Medulla oblongata (tissue), 1 donor: ENCODE data around the gene SLC24A3.
A peak's percentile ranks its signal among the peaks of the same experiment; 100 is the strongest.

Source experiments
- DNase-seq: peaks from one replicate; pipeline ENCODE4 v3.0.0-alpha.2; 2015; ENCODE audit errors: extremely low spot score

Gene SLC24A3

DNA sequence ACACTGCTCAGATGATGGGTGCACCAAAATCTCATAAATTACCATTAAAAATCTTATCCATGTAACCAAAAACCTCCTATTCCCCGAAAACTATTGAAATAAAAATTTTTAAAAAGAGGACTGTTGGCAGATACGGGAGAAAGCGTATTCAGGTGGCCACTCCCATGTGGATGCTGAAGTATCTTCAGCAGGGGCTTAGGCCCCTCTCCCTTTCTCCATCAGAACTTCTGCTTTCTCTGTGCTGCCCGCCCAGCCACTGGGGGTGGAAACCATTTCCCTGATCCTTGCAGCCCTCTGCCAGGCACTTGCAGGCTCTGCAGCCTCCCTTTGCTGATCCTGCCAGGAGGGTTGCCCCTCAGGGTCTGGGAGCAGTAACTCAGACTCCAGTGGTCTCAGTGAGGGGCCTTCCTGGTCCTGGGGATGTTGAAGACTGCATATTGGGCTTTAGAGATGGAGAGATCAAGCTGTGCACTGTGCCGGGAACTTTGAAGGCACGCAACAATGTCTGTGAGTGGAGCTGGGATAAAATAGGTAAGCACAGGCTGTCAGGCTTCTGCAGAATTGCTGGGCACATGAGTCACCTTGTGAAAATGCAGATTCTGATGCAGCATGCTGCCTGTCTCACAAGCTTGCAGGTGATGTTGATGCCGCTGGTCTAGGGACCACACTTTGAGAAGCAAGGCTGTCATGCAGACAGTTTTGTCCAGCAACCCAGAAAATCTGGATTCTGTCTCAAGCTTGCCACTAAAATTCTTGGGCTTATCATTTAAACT, 59.6 kb downstream of the SLC24A3 start:
- DNase-seq: no peak

DNA sequence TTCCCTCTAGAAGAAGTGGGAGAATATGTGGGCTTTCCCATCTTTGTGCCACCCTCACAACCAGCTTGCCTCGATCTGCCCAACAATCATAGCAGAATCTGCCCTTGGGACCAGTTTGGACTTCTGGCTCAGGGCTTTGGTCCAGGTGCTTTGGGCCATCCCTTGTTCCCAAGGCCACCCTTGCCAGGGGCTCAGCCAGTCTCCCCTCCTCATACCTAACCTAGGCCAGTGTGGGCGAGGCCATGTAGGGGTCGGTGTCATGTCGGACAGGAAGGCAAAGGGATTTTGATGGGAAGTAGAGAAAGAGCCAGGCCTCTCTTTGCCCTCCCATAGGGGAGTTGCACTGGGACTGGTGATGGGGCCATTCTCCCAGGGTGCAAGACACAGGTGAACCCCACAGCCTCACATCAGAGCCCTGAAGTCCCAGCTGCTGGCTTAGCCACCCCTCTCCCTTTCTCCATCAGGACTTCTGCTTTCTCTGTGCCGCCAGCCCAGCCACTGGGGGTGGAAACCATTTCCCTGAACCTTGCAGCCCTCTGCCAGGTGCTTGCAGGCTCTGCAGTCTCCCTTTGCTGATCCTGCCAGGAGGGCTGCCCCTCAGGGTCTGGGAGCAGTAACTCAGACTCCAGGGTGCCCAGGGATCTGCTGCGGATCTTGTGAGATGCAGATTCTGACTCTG, 60.7 kb downstream of the SLC24A3 start:
- DNase-seq: no peak

DNA sequence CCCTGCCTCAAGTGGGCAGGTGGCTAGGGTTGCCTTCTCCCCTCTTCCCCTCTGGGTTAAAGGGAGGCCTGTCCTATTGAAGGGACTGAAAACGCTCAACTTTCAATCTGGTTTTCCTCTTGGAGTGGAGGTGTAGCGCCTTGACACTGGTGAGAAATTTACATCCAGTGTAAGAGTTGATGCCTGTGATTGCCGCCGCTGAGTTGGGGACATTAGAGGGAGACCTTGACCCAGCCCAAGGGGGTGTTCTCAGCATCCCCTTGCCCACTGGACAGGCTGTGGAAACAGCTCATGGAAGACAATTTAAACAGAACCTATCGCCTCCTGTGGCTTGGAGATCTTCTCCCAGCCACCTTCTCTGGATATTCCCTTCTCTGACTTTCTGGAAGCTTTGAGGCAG, 61.6 kb downstream of the SLC24A3 start:
- DNase-seq: no peak

DNA sequence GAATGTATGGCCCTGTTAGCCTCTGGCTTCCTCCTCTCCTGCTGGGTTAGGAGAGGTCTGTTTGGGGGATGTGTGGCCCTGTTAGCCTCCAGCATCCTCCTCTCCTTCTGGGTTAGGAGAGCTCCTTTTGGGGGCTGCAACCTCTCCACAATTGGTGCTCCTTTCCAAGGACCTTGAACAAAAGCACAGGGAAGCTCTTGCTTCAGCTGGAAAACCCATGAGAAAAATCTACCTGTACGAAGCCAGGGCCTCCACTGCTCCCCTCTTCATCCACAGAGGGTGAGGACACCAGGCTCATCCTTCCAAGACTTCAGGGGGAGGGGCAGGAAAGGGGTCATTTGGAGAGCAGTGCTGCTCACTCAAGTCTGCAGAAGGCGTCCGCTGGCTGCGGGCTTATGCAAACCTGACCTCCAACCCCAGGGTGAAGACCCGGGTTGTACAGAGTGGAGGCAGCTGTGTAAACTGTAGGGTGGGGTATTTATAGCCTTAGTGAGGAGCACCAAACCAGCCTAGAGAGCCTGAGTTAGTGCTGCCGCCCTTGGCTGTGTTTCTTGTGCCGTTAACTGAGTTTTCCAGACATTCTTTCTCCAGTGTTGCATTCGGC, 62.1 kb downstream of the SLC24A3 start:
- DNase-seq: no peak

DNA sequence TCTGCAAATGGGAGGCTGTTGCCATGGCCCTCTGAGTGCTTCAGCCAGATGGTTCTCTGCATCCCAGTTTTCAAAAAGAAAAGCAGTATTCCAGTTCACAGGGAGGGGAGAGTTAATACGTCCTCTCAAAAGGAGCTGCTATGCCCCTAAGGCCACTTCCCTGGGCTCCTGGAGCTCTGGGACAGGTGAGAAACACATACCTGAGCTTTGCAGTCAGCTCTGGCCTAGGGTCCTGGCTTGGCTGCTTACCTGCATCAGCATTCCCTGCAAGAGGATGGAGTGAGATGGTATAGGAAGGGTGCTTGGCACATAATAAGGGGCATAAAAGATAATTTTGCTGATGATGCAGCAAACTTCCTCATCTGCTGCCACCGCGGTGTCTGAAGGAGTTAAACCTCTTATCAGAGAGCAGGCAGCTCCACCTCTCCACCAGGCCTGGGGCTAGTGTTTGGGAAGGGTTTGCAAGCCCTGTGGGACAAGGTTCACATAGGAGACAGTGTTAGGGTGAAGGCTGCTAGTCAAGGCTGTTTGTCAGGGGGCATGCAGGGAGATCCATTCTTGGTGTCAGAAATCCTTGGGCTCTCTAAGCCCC, 62.7 kb downstream of the SLC24A3 start:
- DNase-seq: no peak

DNA sequence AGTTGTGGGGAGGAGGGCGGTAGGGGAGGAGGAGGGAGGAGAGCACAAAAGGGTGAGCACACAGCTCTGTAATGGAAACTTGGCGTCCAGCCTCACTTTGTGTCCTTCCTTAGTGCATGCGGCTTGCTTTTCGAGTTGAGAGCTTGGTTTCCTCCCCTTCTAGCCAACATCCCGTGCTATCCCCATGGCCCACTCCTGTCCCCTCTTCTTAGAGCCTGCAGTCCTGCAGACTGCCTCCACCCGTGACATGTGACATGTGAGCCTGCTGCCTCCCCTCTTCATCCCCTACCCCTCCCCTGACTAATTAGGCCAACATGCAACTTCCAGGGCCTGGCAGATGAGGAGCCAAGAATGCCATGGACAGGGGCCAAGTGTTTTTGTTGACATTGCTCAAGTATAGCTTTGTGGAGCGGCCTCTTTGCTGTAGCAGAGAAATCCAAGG, 63.2 kb downstream of the SLC24A3 start:
- DNase-seq: peak; percentile 68

DNA sequence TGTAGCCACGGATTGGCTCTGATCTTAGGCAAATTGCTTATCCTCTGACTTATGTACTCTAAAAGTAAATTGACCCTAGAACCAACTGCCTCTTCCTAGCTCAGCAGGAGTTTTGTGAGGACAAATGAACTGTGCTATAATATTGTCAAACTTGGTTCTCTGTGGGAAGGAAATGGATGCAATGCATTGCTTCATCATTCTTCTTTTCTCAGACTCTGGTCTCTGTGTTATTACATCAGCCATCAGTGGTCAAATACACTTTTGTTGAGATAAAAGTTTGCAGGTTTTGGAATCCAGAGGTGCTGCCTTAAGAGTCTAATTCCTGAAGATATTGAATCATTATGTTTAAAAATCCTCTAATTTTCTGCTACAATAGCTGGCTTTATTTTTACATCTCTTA, 64.9 kb downstream of the SLC24A3 start:
- no peak for DNase-seq

DNA sequence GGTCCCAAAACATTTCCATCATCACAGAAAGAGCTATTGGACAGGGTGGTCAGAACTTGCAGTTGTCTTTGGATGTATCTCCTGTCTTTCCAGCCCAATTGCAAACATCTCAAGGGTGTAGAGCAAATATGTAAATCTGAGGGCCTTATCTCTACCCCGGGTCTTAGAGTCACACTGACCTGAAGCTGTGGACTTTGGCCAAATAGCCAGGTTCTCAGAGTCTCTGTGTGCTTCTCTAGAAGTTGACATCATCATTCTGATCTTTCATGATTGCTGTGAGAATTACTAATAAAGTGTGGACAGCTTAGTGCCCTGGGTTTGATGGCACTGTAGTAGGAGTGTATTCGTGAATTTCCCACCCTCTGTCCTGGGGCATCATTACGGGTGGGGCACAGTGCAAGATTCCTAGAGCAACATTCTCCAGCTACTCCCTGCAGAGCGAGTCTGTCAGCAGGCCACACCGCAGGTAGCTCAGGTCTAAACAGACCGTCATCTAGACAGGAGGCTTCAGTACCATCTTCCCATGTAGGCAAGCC, 71.1 kb downstream of the SLC24A3 start:
- DNase-seq: no peak

DNA sequence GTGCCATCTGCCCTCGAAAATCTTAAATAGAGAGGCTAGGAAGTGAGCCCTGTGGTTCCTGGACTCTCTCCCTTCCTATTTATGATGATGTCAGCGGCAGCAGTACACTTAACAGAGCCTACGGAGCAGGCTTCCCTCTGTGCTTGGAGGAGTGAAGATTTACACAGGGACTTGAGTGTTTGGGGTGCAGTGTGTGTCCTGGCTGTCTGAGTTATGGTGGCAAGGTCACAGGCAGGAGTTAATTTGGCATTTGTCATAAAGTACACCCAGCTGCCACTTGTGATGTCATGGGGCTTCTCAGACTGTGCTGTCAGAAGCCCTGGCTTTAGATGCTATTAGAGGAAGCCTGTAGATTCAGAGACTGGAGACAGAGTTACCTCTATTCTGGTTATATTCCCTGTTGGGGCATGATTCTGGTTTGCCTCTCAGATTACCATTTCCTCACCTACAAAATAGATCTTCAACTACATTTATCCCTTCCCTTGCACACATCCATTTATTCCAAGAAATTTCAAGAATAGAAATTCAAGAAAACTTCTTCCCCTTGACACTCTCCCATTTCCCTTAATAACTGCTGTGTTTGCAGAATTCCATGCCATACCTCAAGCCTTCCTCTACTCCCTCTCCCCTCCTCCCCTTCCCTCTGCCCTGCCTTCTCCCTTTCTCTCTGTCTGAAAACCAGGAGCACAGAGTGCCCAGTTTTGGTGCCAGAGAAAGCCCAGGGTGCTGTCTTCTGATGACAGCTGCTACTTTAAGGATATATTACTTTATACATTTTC, 72.1 kb downstream of the SLC24A3 start:
- DNase-seq: no peak

DNA sequence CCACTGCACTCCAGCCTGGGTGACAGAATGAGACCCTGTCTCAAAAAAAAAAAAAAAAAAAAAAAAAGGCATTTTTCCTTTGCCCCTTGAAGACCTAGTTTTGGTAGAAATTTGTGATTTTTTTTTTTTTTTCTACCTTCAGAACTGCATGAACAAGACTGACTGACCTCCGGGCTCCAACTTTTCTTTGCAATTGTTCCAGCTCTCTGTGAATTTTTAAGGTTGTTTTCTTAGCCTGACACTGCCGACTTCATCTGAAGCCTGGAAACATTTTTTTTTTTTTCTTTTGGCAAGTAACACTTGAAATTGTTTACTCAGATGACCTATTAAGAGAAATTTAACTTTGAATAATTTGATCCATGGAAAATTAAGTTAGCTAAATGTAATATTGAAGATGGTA, 73.0 kb downstream of the SLC24A3 start:
- peak; percentile 12 for DNase-seq

DNA sequence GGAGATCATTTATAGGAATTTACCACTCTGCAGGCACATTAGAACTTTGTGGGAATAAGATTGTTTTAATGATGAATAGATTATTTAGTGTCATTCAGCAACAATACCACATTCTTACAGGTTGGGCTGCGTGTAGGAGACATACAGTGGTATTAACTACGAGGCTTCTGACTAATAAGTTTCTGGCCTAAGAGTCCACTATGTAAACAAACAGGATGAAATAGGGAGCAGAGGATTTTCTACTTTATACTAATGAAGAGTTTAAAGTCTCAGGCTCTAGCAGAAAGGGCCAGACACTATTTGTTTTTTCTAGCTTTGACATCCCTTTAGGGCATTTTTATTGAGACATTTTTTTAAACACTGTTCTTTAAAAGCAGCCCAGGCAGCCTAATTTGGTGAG, 75.6 kb downstream of the SLC24A3 start:
- DNase-seq: no peak

DNA sequence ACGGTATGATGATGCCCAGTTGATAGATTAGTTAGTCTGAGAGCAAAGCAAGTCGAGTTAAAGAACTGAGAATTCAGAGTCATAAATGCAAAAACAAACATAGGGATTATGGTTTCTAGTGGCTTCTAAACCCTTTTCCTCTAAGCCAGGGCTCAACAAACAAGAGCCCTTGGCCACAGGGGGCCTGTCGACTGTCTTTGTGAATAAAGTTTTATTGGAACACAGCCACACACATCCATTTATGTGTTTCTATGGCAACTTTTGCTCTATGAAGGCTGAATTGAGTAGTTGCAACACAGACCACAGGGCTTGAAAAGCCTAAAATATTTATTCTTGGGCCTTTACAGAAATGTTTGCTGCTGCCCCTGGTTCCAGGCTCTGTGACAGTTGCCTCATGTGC, 76.2 kb downstream of the SLC24A3 start:
- no peak for DNase-seq

DNA sequence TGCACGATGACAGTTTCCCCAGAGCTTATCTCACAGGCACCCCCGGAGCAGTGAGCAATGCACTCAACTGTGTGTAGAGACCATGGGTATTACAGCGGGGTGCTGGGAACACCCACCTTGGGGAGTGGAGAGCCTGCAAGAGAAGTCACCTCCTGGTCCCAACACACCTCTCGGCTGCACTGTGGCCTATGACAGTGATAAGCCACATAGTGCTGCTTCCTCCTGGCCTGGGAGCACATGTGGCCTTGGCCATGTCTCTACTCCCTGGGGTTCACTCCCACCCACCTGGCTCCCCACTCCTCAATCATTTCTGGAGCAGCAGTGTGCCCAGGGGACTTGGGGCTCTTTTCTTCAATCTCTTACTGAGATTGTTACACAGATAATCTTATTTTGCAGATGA, 77.0 kb downstream of the SLC24A3 start:
- no peak for DNase-seq

DNA sequence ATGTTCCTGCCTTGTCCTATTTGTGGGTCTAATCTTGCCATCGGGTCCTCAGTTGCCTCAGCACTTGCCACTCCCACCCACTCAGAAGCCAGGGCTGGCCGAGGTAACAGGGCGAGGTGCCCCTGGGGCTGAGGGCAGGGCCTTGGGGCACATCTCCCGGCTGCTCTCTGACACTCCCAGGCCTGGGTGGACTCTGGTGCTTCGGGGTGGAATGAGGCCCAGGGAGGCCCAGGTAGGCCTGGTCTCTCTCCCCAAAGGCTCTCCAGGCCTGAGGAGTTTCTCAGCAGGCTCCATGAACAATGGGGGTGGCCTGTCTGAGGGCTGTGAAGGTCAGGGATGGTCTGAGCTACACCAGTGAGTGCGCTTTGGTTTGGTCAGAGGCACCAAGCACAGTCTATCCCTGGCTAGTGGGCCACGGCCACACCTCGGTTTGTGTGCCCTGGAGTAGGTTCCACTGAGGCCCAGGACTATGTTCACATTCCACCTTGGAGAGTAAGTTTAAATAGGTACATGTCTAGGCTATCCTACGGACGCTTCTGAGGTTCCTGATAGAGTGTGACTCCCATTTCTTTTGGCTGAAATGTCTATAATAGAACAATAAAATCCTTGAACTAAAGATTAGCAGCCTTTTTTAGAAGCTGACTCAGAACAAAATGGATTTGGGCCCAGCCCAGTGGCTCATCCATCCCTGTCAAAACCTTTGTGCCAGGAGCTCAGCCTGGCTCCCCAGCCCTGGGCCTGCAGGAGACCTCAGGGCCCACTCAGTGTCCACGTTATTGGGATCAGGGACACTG, 78.8 kb downstream of the SLC24A3 start:
- no peak for DNase-seq

DNA sequence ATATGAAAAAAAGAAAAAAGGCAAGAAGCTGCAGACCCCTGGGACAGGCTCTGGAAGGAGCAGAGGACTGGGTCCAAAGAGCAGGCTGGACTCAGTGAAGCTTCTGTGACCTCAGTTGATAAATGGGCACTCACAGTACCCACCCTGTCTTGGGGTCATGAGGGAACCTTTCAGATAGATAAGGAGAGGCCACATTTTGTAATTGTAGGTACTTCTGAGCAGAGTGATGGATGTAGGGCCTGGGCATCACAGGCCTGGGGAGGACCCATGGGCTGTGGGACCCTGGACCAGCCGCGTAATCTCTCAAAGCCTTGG, 79.3 kb downstream of the SLC24A3 start:
- no peak for DNase-seq

DNA sequence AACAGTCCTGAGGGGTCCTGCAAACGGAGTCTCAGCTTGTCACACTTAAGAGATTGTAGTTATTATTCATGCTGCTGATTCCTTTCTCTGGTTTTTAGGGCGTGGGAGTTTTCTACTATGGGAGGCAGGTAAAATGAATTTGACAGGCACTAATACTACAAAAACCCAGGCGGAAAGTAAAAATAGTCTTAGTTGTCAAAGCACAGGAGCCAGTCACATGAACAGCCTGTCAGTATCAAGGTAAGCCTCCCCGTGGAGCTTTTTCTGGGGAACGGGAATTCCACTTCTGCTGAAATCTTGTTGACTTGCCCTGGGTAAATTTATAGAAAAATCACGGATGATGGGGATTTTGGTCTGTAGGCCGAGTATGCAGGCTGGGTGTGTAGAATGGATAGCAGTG, 79.8 kb downstream of the SLC24A3 start:
- DNase-seq: no peak

DNA sequence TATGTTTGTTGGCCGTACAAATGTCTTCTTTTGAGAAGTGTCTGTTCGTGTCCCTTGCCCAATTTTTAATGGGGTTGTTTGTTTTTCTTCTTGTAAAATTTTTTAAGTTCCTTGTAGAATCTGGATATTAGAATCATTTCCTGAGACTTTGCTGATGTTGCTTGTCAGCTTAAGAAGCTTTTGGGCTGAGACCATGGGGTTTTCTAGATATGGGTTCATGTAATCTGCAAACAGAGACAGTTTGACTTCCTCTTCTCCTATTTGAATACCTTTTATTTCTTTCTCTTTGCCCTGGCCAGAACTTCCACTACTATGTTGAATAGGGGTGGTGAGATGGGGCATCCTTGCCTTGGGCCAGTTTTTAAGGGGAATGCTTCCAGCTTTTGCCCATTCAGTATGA, 82.6 kb downstream of the SLC24A3 start:
- no peak for DNase-seq

DNA sequence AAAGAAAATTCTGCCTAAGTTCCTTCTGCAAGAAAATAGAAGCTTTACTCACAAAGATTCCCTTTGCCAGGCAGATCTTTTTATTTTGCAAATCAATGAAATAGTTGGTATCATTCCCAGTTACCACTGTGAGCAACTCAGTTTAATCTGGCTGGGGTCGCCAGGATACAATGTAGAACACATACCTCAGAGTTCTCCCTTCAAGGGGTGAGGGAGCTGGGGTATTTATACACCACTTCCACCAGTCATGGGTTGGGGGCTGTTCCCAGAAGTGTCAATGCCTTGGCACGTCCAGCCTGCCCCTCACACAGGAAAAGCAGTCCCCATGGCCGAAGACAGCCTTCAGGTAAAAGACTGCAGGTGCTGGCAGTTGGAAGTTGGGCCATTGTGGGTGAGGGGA, 86.2 kb downstream of the SLC24A3 start:
- no peak for DNase-seq

DNA sequence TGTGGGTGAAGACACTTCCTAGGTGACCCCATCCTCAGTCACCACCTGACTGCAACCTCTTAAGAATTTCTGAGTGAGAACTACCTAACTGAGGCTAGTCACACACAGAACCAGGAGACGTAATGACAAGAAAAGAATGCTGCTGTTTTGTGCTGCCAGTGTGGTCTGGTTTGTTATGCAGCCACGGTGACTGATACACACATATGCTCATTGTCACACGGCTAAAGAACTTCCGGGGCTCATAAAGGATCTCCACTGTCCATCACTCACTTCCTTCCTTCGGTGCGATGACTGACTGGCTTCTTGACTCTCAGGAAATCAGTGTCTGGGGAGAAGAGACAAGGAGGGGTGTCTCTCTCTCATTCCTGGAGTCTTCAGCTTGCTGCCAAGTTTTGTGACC, 88.0 kb downstream of the SLC24A3 start:
- DNase-seq: no peak

DNA sequence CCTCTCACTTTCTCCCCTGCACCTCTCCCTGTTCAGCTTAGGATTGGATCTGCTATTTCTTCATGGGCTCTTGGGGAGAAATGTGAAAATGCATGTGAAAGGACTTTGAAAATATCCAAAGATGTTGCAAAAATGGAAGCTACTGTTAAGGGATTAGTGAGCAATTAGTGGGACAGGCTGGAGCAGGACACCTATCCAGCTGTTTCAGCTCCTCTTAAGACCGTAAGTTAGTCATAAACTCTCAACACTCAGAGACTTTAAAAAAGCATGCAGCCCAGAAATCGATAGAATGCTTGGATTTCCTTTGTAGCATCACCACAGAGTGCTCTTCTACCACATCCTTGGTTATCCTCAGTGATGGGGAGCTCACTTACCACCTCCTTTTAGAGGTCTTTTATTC, 88.7 kb downstream of the SLC24A3 start:
- DNase-seq: no peak

DNA sequence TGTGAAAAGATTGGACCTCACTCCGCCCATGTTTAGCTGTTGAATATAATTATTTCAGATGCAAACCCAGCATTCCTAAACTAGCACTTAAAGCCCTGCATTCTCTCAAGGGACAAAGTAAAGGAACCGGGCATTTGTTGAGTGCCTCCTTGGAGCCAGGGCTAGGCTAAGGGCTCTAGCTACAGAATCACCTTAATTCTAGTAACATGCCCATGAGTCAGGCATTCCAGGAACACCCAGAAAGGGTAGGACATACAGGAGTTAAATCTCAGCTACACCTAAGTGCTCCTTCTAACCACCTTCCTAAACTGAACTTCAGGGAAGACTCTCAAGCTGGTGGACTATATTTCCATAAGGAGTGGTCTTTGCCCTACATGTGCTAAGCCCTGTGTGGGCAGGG, 89.4 kb downstream of the SLC24A3 start:
- no peak for DNase-seq
